Activated naive CD4-positive, alpha-beta T cell treated with anti-CD3 and anti-CD28 coated beads, Interleukin-2, amount 10 ng/mL, durations not matched to agents 7 days and 5 days (primary cell): ENCODE measurements around the gene KIF11.

Source experiments
- CTCF ChIA-PET: fragments of 350-600 bp; sonication (Branson Sonifier 250); formaldehyde crosslinking; loops from one replicate; lab custom pipeline; 2021; ENCODE audit warnings: antibody characterized with exemption; lab: Charles Lee
- DNase-seq: peaks from one replicate; pipeline ENCODE4 v3.0.0-alpha.2; 2020
- H3K27ac Mint-ChIP-seq: one replicate; pipeline ENCODE4 v1.8.0; 2021; ENCODE audit warnings: mild to moderate bottlenecking, moderate library complexity, mixed read lengths
- H3K27me3 Mint-ChIP-seq: one replicate; pipeline ENCODE4 v1.8.0; 2021; ENCODE audit warnings: mild to moderate bottlenecking, mixed read lengths
- H3K36me3 Mint-ChIP-seq: one replicate; pipeline ENCODE4 v1.8.0; 2021; ENCODE audit warnings: mixed read lengths
- H3K4me1 Mint-ChIP-seq: one replicate; pipeline ENCODE4 v1.8.0; 2021; ENCODE audit warnings: mixed read lengths
- H3K4me3 Mint-ChIP-seq: one replicate; pipeline ENCODE4 v1.8.0; 2021; ENCODE audit warnings: mild to moderate bottlenecking, moderate library complexity, mixed read lengths
- H3K9me3 Mint-ChIP-seq: one replicate; pipeline ENCODE4 v1.8.0; 2021; ENCODE audit warnings: mixed read lengths

The KIF11 gene

DNA sequence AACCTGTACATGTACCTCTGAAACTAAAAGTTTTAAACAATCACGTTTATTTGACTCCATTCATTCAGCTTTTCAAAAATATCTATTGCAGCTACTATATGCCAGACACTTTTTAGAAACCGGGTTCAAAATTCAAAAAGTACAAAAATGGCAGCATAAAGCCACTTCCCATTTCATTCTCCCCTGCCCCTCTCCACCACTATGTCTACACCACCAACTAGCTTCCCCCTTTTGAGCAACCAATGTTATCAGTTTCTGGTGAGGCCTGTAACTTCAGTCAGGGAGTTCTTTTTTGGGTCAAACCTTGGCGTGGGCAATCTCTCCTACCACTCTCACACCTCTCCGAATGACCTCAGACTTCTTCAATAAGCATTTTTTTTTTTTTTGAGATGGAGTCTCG, 85.3 kb downstream of the KIF11 start:
- no peak for DNase-seq
- CTCF ChIA-PET = no interaction called here
- H3K27ac Mint-ChIP-seq = no peak overlapping the region
- H3K4me1 Mint-ChIP-seq = no peaks in the 10 kb centered on the region
- peaks cover 20% of the 10 kb centered on the region for H3K27me3 Mint-ChIP-seq
- H3K36me3 Mint-ChIP-seq = no peaks in the 10 kb centered on the region
- H3K4me3 Mint-ChIP-seq = no peak overlapping the region
- peaks cover 2% of the 10 kb centered on the region for H3K9me3 Mint-ChIP-seq

DNA sequence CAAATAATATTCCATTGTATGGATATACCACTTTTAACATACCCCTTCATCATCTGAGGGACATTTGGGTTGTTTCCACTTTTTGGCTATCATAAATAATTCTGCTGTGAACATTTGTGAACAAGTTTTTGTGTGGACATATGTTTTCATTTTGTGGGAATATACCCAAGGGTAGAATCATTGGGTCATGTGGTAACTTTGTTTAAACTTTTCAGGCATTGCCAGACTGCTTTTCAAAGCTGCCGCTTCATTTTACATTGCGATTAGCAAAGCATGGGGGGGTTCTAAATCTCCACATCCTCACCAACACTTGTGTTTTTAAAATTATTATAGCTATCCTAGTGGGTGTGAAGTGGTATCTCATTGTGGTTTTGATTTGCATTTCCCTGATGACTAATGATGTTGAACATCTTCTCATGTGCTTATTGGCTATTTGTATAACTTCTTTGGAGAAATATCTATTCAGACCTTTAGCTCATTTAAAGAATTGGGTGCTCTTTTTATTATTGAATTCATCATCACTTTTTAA, 88.4 kb downstream of the KIF11 start:
- Mint-ChIP-seq H3K27ac (no peak overlapping the region), H3K27me3 (peaks cover 40% of the 10 kb centered on the region), H3K4me3 (no peak overlapping the region), H3K36me3 (no peaks in the 10 kb centered on the region), H3K4me1 (no peaks in the 10 kb centered on the region), H3K9me3 (peaks cover 2% of the 10 kb centered on the region)
- DNase-seq = no peak
- CTCF ChIA-PET = no interaction called here

DNA sequence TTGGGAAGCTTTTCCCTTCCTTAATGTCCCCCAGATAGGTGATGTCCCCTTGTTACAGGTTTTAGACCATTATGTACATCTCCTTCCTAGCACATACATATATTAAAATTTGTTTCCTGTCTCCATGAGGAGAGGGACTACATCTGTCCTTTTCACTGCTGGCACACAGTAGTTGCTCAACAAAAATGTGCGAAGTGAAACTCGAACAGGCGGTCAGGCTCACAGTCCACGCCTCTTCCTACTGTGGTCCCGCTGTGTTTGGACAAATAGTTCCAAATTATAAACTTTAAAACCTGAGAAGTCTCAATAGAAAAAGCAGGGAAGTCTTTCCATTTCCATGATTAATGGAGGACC, 95.6 kb downstream of the KIF11 start:
- Mint-ChIP-seq H3K27me3 (peaks cover 76% of the 10 kb centered on the region), H3K36me3 (peaks cover 2% of the 10 kb centered on the region), H3K4me1 (peaks cover 30% of the 10 kb centered on the region), H3K9me3 (no peaks in the 10 kb centered on the region), H3K4me3 (peak overlapping the region; percentile 53), H3K27ac (no peak overlapping the region)
- no peak for DNase-seq
- CTCF ChIA-PET = no interaction called here

DNA sequence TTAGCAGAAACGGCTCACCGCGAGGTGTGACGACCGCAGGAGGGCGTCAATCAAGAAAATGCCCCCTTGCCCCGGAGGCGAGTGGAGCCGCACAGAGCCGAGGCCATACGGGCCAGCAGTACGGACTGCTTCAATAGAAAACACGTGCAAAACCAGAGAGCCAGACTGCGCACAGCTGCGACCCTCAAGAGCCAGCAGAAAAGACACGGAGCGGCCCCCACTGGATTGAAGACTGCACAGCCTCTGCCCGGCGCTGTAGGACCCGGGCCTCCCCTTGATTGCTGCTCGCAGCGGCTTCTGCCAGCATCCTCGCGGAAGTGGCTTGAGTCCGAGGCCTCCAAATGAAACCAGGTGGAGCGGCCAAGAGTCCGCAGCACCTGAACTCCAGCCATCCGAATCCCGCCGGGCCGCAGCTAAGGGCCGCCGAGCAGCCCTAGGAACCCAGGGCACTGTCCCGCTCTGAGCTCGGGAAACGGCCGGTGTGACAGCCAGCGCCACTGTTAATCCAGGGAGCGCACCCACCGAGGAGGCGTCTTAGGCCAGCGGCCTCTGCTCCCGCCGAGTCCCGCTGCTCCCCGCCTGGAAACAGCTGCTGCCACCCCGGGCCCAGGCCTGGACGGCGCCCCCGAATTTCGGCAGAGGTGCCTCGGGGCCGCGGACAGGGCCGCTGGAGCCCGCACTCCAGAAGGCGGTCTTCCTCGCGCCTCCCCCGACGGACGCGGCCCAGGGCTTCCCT, 96.2 kb downstream of the KIF11 start:
- Mint-ChIP-seq H3K9me3 (no peaks in the 10 kb centered on the region), H3K27me3 (peaks cover 77% of the 10 kb centered on the region), H3K36me3 (peaks cover 2% of the 10 kb centered on the region), H3K4me1 (peaks cover 30% of the 10 kb centered on the region), H3K4me3 (peak overlapping the region; percentile 53), H3K27ac (no peak overlapping the region)
- CTCF ChIA-PET = no interaction called here
- peak; percentile 29 for DNase-seq

DNA sequence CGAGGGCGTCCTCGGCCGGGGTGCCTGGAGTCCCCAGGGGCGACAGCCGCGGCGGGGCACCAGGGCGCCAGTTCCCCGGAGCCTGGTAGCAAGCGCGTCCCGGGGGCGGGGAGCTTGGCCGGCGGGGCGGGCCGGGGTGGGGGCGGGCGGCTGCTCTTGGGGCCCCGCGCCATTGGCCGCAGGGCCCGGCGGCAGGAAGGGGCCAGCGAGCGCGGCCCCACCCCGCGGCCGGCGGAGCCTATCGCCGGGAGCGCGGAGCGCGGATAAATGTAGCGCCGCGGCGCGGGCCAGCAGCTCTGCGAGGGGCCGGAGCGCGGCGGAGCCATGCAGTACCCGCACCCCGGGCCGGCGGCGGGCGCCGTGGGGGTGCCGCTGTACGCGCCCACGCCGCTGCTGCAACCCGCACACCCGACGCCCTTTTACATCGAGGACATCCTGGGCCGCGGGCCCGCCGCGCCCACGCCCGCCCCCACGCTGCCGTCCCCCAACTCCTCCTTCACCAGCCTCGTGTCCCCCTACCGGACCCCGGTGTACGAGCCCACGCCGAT, 96.8 kb downstream of the KIF11 start, which contains the start of gene HHEX:
Gene HHEX (plus strand): TSS at position 293 of the 548 bp plus-strand sequence. CDS start 32 bp downstream, at position 325.
- Mint-ChIP-seq H3K4me3 (peak within 1 kb of the TSS; percentile 62), H3K4me1 (peaks cover 30% of the 10 kb centered on the region), H3K27ac (peak within 1 kb of the TSS; percentile 28), H3K36me3 (peaks cover 2% of the 10 kb centered on the region), H3K9me3 (no peaks in the 10 kb centered on the region), H3K27me3 (peaks cover 81% of the 10 kb centered on the region)
- CTCF ChIA-PET = interaction anchor here (1.3 kb wide), 1 partner anchor 196 kb away, joined by 3 read pairs; no protein-coding TSS in a partner anchor
- DNase-seq = peak; percentile 50

DNA sequence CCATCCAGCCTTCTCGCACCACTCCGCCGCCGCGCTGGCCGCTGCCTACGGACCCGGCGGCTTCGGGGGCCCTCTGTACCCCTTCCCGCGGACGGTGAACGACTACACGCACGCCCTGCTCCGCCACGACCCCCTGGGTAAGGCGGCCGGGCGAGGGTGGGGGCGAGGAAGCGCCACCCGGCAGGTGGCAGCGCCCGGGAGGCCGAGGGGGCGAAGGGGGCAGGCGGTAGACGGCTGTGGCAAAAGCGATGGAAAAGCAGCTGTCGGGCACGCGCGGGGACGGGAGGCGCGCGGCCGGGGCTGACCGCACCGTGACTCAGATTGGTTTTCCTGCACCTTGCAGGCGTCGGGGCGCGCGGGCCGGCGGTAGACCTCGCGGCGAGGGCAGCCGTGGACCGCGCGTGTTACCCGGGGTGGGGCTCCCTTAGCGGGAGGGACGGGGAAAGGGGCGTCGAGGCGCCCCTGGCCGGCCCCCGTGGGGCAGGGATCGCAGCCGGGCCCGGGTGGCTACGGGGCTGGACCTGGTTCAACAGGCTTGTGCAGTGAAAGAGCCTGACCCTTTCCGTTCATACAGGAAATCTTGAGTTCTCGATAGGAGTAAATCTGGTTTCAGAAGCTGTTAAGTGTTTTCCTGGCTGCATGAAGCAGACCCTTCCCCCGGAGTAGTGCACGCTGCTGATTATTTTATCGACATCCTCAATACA, 97.4 kb downstream of the KIF11 start:
- Mint-ChIP-seq H3K4me3 (peak overlapping the region; percentile 62), H3K27ac (peak overlapping the region; percentile 28), H3K27me3 (peaks cover 83% of the 10 kb centered on the region), H3K4me1 (peaks cover 30% of the 10 kb centered on the region), H3K9me3 (no peaks in the 10 kb centered on the region), H3K36me3 (peaks cover 2% of the 10 kb centered on the region)
- CTCF ChIA-PET = interaction anchor here (1.3 kb wide), 1 partner anchor 195 kb away, joined by 3 read pairs; no protein-coding TSS in a partner anchor
- peak; percentile 67 for DNase-seq

DNA sequence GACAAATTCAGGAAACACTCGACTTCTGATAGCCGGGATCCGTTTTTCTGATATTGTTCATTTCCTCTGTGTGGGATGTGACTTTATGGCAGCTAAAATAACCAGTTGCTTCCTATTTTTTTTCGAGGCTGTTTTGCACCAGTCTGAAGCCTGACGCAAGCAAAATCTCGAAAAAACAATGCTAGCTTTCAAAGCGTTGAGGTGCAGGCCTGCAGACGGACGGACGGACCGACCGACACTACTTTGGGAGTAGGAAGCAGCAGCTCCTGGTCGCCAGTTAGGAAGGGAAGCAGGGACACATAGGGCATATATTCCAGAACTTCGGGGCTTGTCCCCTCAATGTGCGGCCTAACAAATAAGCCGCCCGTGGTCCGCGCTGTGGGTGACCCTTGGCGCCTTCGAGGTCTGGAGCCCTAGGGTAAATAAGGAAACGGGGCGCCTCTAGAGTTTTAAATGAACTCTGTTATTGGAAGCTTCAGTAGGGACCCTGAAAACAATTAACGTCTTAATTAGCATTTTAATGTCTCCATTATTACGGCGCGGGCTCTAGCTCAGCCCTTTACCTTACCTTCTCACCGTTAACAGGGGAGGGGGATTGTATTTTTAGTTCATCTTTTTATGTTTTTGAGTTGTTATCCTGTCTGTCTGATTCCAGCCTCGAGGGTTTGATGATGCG, 98.1 kb downstream of the KIF11 start:
- peaks cover 30% of the 10 kb centered on the region for H3K4me1 Mint-ChIP-seq
- H3K27me3 Mint-ChIP-seq = peaks cover 84% of the 10 kb centered on the region
- H3K27ac Mint-ChIP-seq = peak overlapping the region; percentile 28
- no peak for DNase-seq
- no peaks in the 10 kb centered on the region for H3K9me3 Mint-ChIP-seq
- peak overlapping the region; percentile 62 for H3K4me3 Mint-ChIP-seq
- peaks cover 2% of the 10 kb centered on the region for H3K36me3 Mint-ChIP-seq
- CTCF ChIA-PET = interaction anchor here (1.3 kb wide), 1 partner anchor 194 kb away, joined by 3 read pairs; no protein-coding TSS in a partner anchor

DNA sequence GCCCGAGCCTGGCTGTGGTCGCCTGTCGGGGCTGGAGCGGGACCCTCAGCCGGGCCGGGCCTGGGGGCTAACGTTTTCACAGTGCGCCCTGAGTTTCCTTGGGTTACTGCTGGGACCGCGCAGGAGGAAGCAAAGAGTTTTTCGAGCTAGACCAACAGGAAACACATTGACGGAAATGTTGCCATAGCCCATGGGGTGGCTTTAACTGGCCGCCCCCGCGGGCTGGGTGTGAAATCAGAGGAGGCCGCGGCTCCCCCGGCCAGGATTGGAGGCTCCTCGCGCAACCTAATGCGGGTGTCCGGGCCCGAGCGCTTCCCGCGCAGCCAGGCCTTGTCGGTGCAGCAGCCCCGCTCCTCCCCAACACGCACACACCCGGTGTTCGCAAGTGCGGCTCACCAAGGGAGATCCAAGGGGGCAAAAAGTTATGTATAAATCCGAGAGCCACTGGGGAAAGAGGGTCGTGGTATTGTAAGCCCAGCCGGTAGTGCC, 98.7 kb downstream of the KIF11 start:
- H3K9me3 Mint-ChIP-seq = no peaks in the 10 kb centered on the region
- peaks cover 84% of the 10 kb centered on the region for H3K27me3 Mint-ChIP-seq
- peak overlapping the region; percentile 71 for H3K27ac Mint-ChIP-seq
- H3K4me3 Mint-ChIP-seq = peak overlapping the region; percentile 23
- H3K4me1 Mint-ChIP-seq = peaks cover 30% of the 10 kb centered on the region
- DNase-seq = peak; percentile 33
- H3K36me3 Mint-ChIP-seq = peaks cover 2% of the 10 kb centered on the region
- CTCF ChIA-PET = no interaction called here

DNA sequence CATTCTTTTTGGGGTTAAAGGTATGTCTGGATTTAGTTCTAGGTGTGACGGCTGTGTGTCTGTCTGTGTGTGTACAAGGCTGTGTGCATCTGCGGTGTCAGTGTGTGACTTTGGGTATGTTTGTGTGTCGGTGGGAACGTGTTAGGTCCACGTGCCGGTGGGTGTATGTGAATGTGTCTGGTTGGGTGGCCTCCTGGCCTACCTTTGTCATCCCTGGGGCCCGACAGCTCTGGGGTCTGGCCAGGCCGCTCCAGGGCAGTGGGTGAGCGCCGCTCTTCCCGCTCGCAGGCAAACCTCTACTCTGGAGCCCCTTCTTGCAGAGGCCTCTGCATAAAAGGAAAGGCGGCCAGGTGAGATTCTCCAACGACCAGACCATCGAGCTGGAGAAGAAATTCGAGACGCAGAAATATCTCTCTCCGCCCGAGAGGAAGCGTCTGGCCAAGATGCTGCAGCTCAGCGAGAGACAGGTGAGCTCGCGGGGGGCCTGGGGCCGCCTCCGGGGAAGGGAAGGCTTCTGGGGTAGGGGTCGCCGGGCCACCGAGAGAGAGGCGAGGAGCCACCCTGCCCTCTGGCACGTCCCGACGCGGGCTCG, 99.2 kb downstream of the KIF11 start:
- Mint-ChIP-seq H3K36me3 (peaks cover 2% of the 10 kb centered on the region), H3K4me3 (no peak overlapping the region), H3K27ac (peak overlapping the region; percentile 71), H3K9me3 (no peaks in the 10 kb centered on the region), H3K4me1 (peaks cover 30% of the 10 kb centered on the region), H3K27me3 (peaks cover 88% of the 10 kb centered on the region)
- CTCF ChIA-PET = no interaction called here
- DNase-seq = no peak

DNA sequence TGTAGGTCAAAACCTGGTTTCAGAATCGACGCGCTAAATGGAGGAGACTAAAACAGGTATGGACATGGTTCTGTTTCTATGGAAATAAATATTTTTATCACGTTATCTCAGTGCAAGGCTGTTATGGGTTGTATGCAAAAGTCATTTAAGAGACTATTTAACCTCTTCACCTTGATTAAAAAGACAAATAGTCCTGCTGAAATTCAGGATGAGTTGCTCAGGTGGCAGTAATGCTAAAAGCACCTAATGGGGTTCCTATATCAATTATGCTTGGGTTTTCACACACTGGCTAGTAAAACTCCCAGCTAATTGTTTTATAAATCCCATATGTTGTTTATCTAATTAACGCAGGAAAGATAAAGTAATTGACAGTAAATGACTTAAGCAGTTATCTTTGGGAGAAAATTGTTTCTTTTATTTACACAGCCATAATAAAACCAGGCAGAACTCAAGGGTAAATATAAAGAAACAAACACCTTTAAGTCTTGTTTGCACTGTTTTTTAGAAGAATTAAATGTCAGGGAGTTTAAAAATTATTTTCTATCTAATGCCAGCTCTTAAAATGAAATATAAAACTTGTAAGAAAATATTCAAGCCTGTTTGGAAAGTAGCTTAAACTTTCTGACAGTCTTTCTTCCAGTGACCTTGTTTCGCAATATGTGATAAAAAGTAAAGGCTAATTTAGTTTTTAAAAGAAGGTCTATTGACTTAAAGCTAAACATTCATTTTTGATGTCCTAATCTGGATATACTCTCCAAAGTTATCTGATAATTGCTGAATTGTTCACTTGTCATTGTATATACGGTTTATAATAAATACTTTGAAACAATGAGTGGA, 100.0 kb downstream of the KIF11 start:
- peaks cover 86% of the 10 kb centered on the region for H3K27me3 Mint-ChIP-seq

DNA sequence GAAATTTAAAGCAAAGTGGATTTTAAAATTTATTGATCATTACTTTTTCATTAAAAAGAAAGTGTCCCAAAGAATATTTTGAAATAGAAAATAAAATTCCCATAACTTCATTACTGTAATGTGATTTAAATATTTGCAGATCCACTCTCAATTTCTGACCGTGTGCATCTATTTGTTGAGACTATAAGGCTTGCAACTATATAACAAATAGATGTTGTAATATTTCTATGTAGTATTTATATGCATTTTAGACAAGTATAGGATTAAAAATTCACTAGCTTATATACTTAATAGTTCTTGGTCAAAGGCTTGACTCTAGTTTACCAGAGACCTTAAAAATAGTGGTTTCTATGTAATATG, 100.6 kb downstream of the KIF11 start:
- H3K4me1 Mint-ChIP-seq = peaks cover 42% of the 10 kb centered on the region
- H3K4me3 Mint-ChIP-seq = no peak overlapping the region
- CTCF ChIA-PET = no interaction called here
- DNase-seq = no peak
- H3K36me3 Mint-ChIP-seq = peaks cover 2% of the 10 kb centered on the region
- no peaks in the 10 kb centered on the region for H3K9me3 Mint-ChIP-seq
- no peak overlapping the region for H3K27ac Mint-ChIP-seq
- peaks cover 86% of the 10 kb centered on the region for H3K27me3 Mint-ChIP-seq

More for the DNA sequence above, 100.0 kb downstream of the KIF11 start:
- Mint-ChIP-seq H3K27ac (no peak overlapping the region), H3K36me3 (peaks cover 2% of the 10 kb centered on the region), H3K4me3 (peak overlapping the region; percentile 21), H3K9me3 (no peaks in the 10 kb centered on the region), H3K4me1 (peaks cover 37% of the 10 kb centered on the region)
- CTCF ChIA-PET = no interaction called here
- no peak for DNase-seq

DNA sequence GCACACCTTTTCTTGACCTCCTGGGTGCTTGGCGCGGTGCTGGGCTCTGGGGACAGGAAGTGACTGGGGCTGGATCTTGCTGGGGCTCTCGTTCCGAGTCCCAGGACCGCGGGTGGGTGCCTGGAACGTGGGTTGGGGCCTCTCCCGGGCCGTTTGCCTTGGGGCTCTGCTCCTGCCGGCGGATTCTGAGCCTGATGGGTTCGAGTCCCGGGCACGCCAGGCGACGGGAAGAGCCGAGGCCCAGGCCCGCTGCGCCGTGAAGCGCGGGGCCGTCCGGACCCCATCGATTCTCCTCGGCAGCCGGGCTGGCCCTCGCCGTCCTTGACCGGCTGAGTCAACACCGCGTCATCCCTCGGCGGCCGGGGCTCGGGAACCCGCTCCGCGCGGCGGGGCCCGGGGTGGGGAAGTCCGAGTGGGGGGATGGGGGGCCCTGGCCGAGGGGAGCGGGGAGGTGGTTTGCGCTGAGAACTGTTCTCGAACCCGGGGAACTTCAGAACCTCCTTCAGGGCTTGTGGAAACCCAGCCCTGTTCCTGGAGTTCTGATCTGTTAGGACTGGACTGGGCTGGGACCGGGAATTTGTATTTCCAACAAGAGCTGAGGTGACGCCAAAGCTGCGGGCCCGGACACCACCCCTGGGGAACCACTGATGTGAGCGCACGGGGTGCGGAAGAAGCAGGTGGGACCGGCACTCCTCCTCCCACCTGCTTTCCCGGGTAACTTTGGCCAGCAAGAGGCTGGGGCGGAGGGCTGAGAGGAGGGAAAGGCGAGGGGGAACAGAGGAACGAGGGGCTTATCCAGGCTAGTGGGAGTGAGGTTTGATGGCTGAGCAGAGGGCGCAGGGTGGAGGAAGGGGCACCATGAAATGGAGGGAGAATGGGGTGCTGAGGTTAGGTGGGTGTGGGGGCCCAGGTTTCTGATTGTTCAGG, 103.0 kb downstream of the KIF11 start:
- Mint-ChIP-seq H3K9me3 (no peaks in the 10 kb centered on the region), H3K27ac (no peak overlapping the region), H3K27me3 (peaks cover 90% of the 10 kb centered on the region), H3K4me3 (no peak overlapping the region), H3K4me1 (peaks cover 47% of the 10 kb centered on the region), H3K36me3 (peaks cover 2% of the 10 kb centered on the region)
- no peak for DNase-seq
- CTCF ChIA-PET = no interaction called here
